ENCODE data around the gene TSPYL6.

- no peak for TF ChIP-seq POLR2A (IDR thresholded peaks at IDR 0.05)
- TF ChIP-seq, protein P1, sequence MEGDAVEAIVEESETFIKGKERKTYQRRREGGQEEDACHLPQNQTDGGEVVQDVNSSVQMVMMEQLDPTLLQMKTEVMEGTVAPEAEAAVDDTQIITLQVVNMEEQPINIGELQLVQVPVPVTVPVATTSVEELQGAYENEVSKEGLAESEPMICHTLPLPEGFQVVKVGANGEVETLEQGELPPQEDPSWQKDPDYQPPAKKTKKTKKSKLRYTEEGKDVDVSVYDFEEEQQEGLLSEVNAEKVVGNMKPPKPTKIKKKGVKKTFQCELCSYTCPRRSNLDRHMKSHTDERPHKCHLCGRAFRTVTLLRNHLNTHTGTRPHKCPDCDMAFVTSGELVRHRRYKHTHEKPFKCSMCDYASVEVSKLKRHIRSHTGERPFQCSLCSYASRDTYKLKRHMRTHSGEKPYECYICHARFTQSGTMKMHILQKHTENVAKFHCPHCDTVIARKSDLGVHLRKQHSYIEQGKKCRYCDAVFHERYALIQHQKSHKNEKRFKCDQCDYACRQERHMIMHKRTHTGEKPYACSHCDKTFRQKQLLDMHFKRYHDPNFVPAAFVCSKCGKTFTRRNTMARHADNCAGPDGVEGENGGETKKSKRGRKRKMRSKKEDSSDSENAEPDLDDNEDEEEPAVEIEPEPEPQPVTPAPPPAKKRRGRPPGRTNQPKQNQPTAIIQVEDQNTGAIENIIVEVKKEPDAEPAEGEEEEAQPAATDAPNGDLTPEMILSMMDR (IDR thresholded peaks at IDR 0.05) = no peak
These were observed 15.2 kb downstream of the TSPYL6 start for GRCh38 chr2:54240515-54241469.
